CMK (cell line): ENCODE measurements around the gene BRWD1.

Experiments used
- DNase-seq: peaks from one replicate; pipeline ENCODE4 v3.0.0-alpha.2; 2010; ENCODE audit warnings: low read depth

Gene BRWD1

GRCh38 chr21:39134288-39134810, 179.1 kb downstream of the BRWD1 start:
- DNase-seq: no peak
